ENCODE measurements around the gene CLDN10.

GRCh38 chr13:95608640-95609323 is 56.3 kb downstream of the CLDN10 start:
- TF ChIP-seq CTCF (IDR thresholded peaks at IDR 0.05; ENCODE audit: low read length) (no peak), EZH2 (IDR thresholded peaks at IDR 0.05; ENCODE audit: borderline replicate concordance, low read length) (no peak)
